Hepatocyte (in vitro differentiated cells): ENCODE results near the gene CBLN3. TPM values are rescaled to one million over a fixed set of nuclear protein-coding genes. Genes with fewer than 3 reads are reported as not detected.

Experiments
- DNase-seq: peaks from one replicate; pipeline ENCODE4 v3.0.0-alpha.2; 2016; ENCODE audit warnings: low spot score
- H2AFZ ChIP-seq: fragments of 200-600 bp; sonication (generic); 2 replicates; pipeline ENCODE4 v1.6.0; 2016; ENCODE audit warnings: antibody characterized with exemption, mild to moderate bottlenecking
- H3K27ac ChIP-seq: fragments of 200-600 bp; sonication (generic); 2 replicates; pipeline ENCODE4 v1.5.1; 2016; ENCODE audit warnings: mild to moderate bottlenecking
- H3K27me3 ChIP-seq: fragments of 200-600 bp; sonication (generic); 2 replicates; pipeline ENCODE4 v1.6.1; 2016
- H3K36me3 ChIP-seq: fragments of 200-600 bp; sonication (generic); replicated peaks from 2 replicates; pipeline ENCODE4 v1.5.1; 2016; ENCODE audit warnings: low read depth; ENCODE audit not compliant: insufficient read depth
- H3K4me1 ChIP-seq: fragments of 200-600 bp; sonication (generic); 2 replicates; pipeline ENCODE4 v1.5.1; 2016; ENCODE audit warnings: mild to moderate bottlenecking, moderate library complexity; ENCODE audit not compliant: insufficient read depth
- H3K4me2 ChIP-seq: fragments of 200-600 bp; sonication (generic); 2 replicates; pipeline ENCODE4 v1.6.0; 2016
- H3K4me3 ChIP-seq: fragments of 200-600 bp; sonication (generic); 2 replicates; pipeline ENCODE4 v1.5.1; 2016; ENCODE audit warnings: mild to moderate bottlenecking
- H3K79me2 ChIP-seq: fragments of 200-600 bp; sonication (generic); 2 replicates; pipeline ENCODE4 v1.6.0; 2017; ENCODE audit warnings: mild to moderate bottlenecking
- H3K9me2 ChIP-seq: fragments of 200-600 bp; sonication (generic); replicated peaks from 2 replicates; pipeline ENCODE4 v1.6.0; 2017; ENCODE audit warnings: mild to moderate bottlenecking; ENCODE audit not compliant: insufficient read depth
- H3K9me3 ChIP-seq: fragments of 200-600 bp; sonication (generic); 2 replicates; pipeline ENCODE4 v1.5.1; 2016; ENCODE audit warnings: low read depth, mild to moderate bottlenecking
- H4K20me1 ChIP-seq: fragments of 200-600 bp; sonication (generic); 2 replicates; pipeline ENCODE4 v1.6.0; 2016; ENCODE audit warnings: mild to moderate bottlenecking; ENCODE audit not compliant: insufficient read depth, poor library complexity, severe bottlenecking
- CTCF ChIP-seq: fragments of 200-600 bp; sonication (generic); IDR thresholded peaks from 2 replicates; pipeline ENCODE4 v1.5.1; 2016; ENCODE audit warnings: antibody characterized with exemption, mild to moderate bottlenecking; ENCODE audit not compliant: poor library complexity
- EZH2 ChIP-seq: fragments of 200-600 bp; sonication (generic); IDR thresholded peaks from 2 replicates; pipeline ENCODE4 v1.6.1; 2016; ENCODE audit warnings: antibody characterized with exemption, mild to moderate bottlenecking, borderline replicate concordance
- EZH2phosphoT487 ChIP-seq: fragments of 200-600 bp; sonication (generic); IDR thresholded peaks from one replicate; pipeline ENCODE4 v1.6.1; 2018; ENCODE audit warnings: antibody characterized with exemption, mild to moderate bottlenecking, low read depth, moderate library complexity; ENCODE audit not compliant: unreplicated experiment, severe bottlenecking
- WGBS: methylation state at CpG from one replicate; pipeline ENCODE4 v1.1.6; 2016; ENCODE audit warnings: low lambda C conversion rate; ENCODE audit errors: missing lambda C conversion rate; 5-methylcytosine and 5-hydroxymethylcytosine counted together
- polyA plus RNA-seq: library from polyadenylated mRNA; unstranded; fragments of >200 nt; fragmentation: Nextera tagmentation; extraction: Ambion mirVana; gene quantifications from 2 replicates; pipeline ENCODE4 v1.2.1, GENCODE V29; 2016
- total RNA-seq: library from RNA; depleted of rRNA; stranded (reverse); fragments of >200 nt; gene quantifications from 2 replicates; pipeline ENCODE4 v1.2.3, GENCODE V29; 2014

The CBLN3 gene
- total and polyA plus RNA-seq, 2 experiments from 2014 or later = 0.99 to 2.2 TPM

DNA sequence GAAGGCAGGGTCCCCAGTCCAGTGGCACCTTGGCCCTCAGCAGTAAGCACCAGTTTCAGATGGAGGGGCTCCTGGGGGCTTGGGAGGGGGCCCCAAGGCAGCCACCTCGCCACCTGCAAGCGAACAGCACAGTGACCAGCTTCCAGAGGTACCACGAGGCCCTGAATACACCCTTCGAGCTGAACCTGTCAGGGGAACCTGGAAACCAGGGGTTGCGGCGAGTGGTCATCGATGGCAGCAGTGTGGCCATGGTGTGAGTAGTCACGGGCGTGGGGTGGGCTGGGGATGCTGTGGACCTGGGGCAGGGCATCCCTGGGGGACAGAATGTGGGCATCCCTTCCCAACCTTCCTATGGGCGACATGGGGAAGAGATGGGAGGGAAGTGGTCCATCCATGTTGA, 19.5 kb downstream of the CBLN3 start:
- H3K4me1 ChIP-seq = no peaks in the 10 kb centered on the region
- no peaks in the 10 kb centered on the region for H3K9me3 ChIP-seq
- H3K9me2 ChIP-seq = no peaks in the 10 kb centered on the region
- peaks cover 24% of the 10 kb centered on the region for H3K79me2 ChIP-seq
- WGBS = 97% methylated on average over 10 of the region's 10 CpGs
- no peak overlapping the region for H3K27ac ChIP-seq
- no peak overlapping the region for H3K4me3 ChIP-seq
- DNase-seq = no peak
- H3K36me3 ChIP-seq = no peaks in the 10 kb centered on the region
- no peak for TF ChIP-seq CTCF
- no peak for TF ChIP-seq EZH2phosphoT487
- TF ChIP-seq EZH2 = no peak
- no peaks in the 10 kb centered on the region for H4K20me1 ChIP-seq
- H2AFZ ChIP-seq = no peak overlapping the region
- no peaks in the 10 kb centered on the region for H3K27me3 ChIP-seq
- H3K4me2 ChIP-seq = no peak overlapping the region

- H4K20me1 ChIP-seq = peaks cover 6% of the 10 kb centered on the region
- no peak overlapping the region for H3K4me3 ChIP-seq
- TF ChIP-seq EZH2phosphoT487 = no peak
- TF ChIP-seq CTCF = no peak
- TF ChIP-seq EZH2 = no peak
- no peak for DNase-seq
- WGBS = 91% methylated on average over 6 of the region's 6 CpGs
- no peak overlapping the region for H3K27ac ChIP-seq
- H3K79me2 ChIP-seq = peaks cover 32% of the 10 kb centered on the region
- H3K36me3 ChIP-seq = no peaks in the 10 kb centered on the region
- H3K4me2 ChIP-seq = no peak overlapping the region
- no peak overlapping the region for H2AFZ ChIP-seq
- no peaks in the 10 kb centered on the region for H3K9me3 ChIP-seq
- no peaks in the 10 kb centered on the region for H3K27me3 ChIP-seq
- H3K4me1 ChIP-seq = peaks cover 6% of the 10 kb centered on the region
- H3K9me2 ChIP-seq = no peaks in the 10 kb centered on the region
Measured at GRCh38 chr14:24409192-24409591, 20.3 kb downstream of the CBLN3 start.

DNA sequence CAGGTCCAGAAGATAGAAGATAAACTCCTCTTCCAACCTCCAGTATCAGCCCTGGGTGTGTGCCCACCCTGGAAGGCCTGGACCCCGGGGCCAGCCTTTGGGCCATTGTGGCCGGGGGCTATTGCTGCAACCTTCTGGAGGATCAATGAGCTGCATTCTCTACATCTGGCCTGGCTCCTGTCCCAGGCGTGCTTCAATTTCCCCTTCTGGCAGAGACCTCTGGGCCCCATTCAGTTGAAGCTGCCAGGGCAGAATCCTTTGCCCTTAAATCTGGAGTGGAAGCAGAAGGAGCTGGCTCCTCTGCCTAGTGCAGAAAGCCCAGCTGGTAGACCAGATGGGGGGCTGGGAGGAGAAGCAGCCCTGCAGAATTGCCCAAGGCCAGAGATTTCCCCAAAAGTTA, 20.7 kb downstream of the CBLN3 start:
- Histone ChIP-seq H3K9me2 (no peaks in the 10 kb centered on the region), H3K4me2 (no peak overlapping the region), H3K4me1 (peaks cover 11% of the 10 kb centered on the region), H3K27me3 (no peaks in the 10 kb centered on the region), H2AFZ (no peak overlapping the region), H3K4me3 (no peak overlapping the region), H3K36me3 (no peaks in the 10 kb centered on the region), H4K20me1 (peaks cover 10% of the 10 kb centered on the region), H3K27ac (no peak overlapping the region), H3K9me3 (no peaks in the 10 kb centered on the region), H3K79me2 (peaks cover 36% of the 10 kb centered on the region)
- WGBS = 85% methylated on average over 3 of the region's 3 CpGs
- no peak for DNase-seq
- TF ChIP-seq EZH2phosphoT487 (no peak), CTCF (no peak), EZH2 (no peak)
